CD4-positive, CD25-positive, alpha-beta regulatory T cell (primary cell): Measurements from ENCODE around the gene EXOC4. TPM values are rescaled to one million over a fixed set of nuclear protein-coding genes. Genes with fewer than 3 reads are reported as not detected.

Experiments
- ATAC-seq, 2 donors: fragments of 150-1000 bp; cut with Tn5 transposase; one replicate each; pipeline ENCODE4 v1.10.0; 2021; ENCODE audit warnings: low read depth in 2 of 2, moderate number of reproducible peaks in 2 of 2, moderate library complexity in 1 of 2
- DNase-seq, 3 donors: peaks; one replicate each; pipeline versions ENCODE4 v3.0.0 to v3.0.0-alpha.2; 2012 to 2022; ENCODE audit warnings: mixed read lengths in 1 of 3
- H3K27ac ChIP-seq: one replicate; pipeline ENCODE4 v1.7.0; 2013; ENCODE audit warnings: mild to moderate bottlenecking, low read length; ENCODE audit not compliant: insufficient read depth, poor library complexity, severe bottlenecking
- H3K27me3 ChIP-seq: one replicate; pipeline ENCODE4 v1.7.0; 2013; ENCODE audit warnings: low read length; ENCODE audit not compliant: control insufficient read depth, insufficient read depth
- H3K36me3 ChIP-seq: one replicate; pipeline ENCODE4 v1.7.0; 2013; ENCODE audit warnings: mild to moderate bottlenecking, low read length, moderate library complexity; ENCODE audit not compliant: control insufficient read depth, insufficient read depth
- H3K4me1 ChIP-seq: 2 replicates; pipeline ENCODE4 v1.7.0; 2013; ENCODE audit warnings: mild to moderate bottlenecking, low read length; ENCODE audit not compliant: insufficient read depth, control insufficient read depth, poor library complexity, severe bottlenecking
- H3K4me3 ChIP-seq: one replicate; pipeline ENCODE4 v1.7.0; 2013; ENCODE audit warnings: low read depth, mild to moderate bottlenecking, low read length, moderate library complexity
- H3K9me3 ChIP-seq, 2 experiments: 1 replicate in 1 of 2; 2 replicates in 1 of 2; pipeline ENCODE4 v1.7.0; 2013; ENCODE audit warnings: low read length in 2 of 2, mild to moderate bottlenecking in 1 of 2, moderate library complexity in 1 of 2; ENCODE audit not compliant: control insufficient read depth in 2 of 2
- H3K27ac Mint-ChIP-seq, 3 donors: one replicate each; pipeline ENCODE4 v1.8.0; 2020 to 2022; ENCODE audit warnings: mild to moderate bottlenecking in 3 of 3, mixed read lengths in 3 of 3, moderate library complexity in 2 of 3
- H3K27me3 Mint-ChIP-seq: one replicate; pipeline ENCODE4 v1.8.0; 2022; ENCODE audit warnings: mild to moderate bottlenecking, mixed read lengths
- H3K36me3 Mint-ChIP-seq: one replicate; pipeline ENCODE4 v1.8.0; 2020; ENCODE audit warnings: mixed read lengths
- H3K4me1 Mint-ChIP-seq, 4 donors: one replicate each; pipeline ENCODE4 v1.8.0; 2020 to 2022; ENCODE audit warnings: mixed read lengths in 4 of 4, mild to moderate bottlenecking in 1 of 4
- H3K4me3 Mint-ChIP-seq, 4 donors: one replicate each; pipeline ENCODE4 v1.8.0; 2020 to 2022; ENCODE audit warnings: mild to moderate bottlenecking in 4 of 4, mixed read lengths in 4 of 4, moderate library complexity in 3 of 4
- H3K9me3 Mint-ChIP-seq, 7 donors: one replicate each; pipeline ENCODE4 v1.8.0; 2020 to 2022; ENCODE audit warnings: mixed read lengths in 7 of 7, mild to moderate bottlenecking in 3 of 7, moderate library complexity in 2 of 7
- polyA plus RNA-seq, 4 donors: library from polyadenylated mRNA; unstranded; fragments of 300-500 nt; fragmentation: Illumina TruSeq; gene quantifications; one replicate each; pipeline ENCODE4 v1.2.3, GENCODE V29; 2021
- total RNA-seq: library from RNA; stranded (reverse); gene quantifications from one replicate; pipeline ENCODE4 v1.2.3, GENCODE V29; 2022

Gene EXOC4
- total and polyA plus RNA-seq, 5 donors from 2014 or later: 39.1 to 118 (median 52.2) TPM

GRCh38 chr7:133797818-133798520 is 545.1 kb downstream of the EXOC4 start:
- peaks cover 14% of the 10 kb centered on the region for H3K36me3 Mint-ChIP-seq
- no peaks in the 10 kb centered on the region for H3K4me1 ChIP-seq
- H3K9me3 Mint-ChIP-seq: no peaks in the 10 kb centered on the region
- ATAC-seq: no peak
- H3K27ac Mint-ChIP-seq: no peak overlapping the region
- H3K27ac ChIP-seq: no peak overlapping the region
- H3K36me3 ChIP-seq: no peaks in the 10 kb centered on the region
- H3K4me1 Mint-ChIP-seq: peaks cover 0 to 4% (median 0%) of the 10 kb centered on the region in 4 donors
- H3K27me3 ChIP-seq: no peaks in the 10 kb centered on the region
- no peak for DNase-seq
- H3K27me3 Mint-ChIP-seq: no peaks in the 10 kb centered on the region
- H3K4me3 ChIP-seq: no peak overlapping the region
- H3K9me3 ChIP-seq: no peaks in the 10 kb centered on the region
- no peak overlapping the region for H3K4me3 Mint-ChIP-seq

- no peak overlapping the region for H3K27ac ChIP-seq
- ATAC-seq: no peak
- Mint-ChIP-seq H3K27me3 (no peaks in the 10 kb centered on the region), H3K9me3 (no peaks in the 10 kb centered on the region), H3K36me3 (peaks cover 8% of the 10 kb centered on the region), H3K4me1 (peaks cover 0 to 4% (median 4%) of the 10 kb centered on the region in 4 donors), H3K27ac (no peak overlapping the region), H3K4me3 (no peak overlapping the region)
- no peak for DNase-seq
- H3K27me3 ChIP-seq: no peaks in the 10 kb centered on the region
- H3K4me1 ChIP-seq: no peaks in the 10 kb centered on the region
- no peak overlapping the region for H3K4me3 ChIP-seq
- H3K9me3 ChIP-seq: no peaks in the 10 kb centered on the region
- H3K36me3 ChIP-seq: no peaks in the 10 kb centered on the region
Observed at GRCh38 chr7:133801341-133801740, 548.5 kb downstream of the EXOC4 start.

GRCh38 chr7:133804127-133804526 is 551.2 kb downstream of the EXOC4 start:
- Mint-ChIP-seq H3K27ac (no peak overlapping the region), H3K4me3 (no peak overlapping the region), H3K4me1 (peaks cover 0 to 4% (median 2%) of the 10 kb centered on the region in 4 donors), H3K9me3 (no peaks in the 10 kb centered on the region), H3K27me3 (no peaks in the 10 kb centered on the region), H3K36me3 (no peaks in the 10 kb centered on the region)
- no peaks in the 10 kb centered on the region for H3K36me3 ChIP-seq
- H3K9me3 ChIP-seq: no peaks in the 10 kb centered on the region
- H3K4me3 ChIP-seq: no peak overlapping the region
- ATAC-seq (no peak), DNase-seq (no peak)
- no peak overlapping the region for H3K27ac ChIP-seq
- H3K4me1 ChIP-seq: no peaks in the 10 kb centered on the region
- no peaks in the 10 kb centered on the region for H3K27me3 ChIP-seq

- H3K4me3 Mint-ChIP-seq: no peak overlapping the region
- Histone ChIP-seq H3K36me3 (no peaks in the 10 kb centered on the region), H3K4me1 (no peaks in the 10 kb centered on the region), H3K27me3 (no peaks in the 10 kb centered on the region), H3K27ac (no peak overlapping the region), H3K4me3 (no peak overlapping the region), H3K9me3 (no peaks in the 10 kb centered on the region)
- no peak for DNase-seq
- peaks cover 0 to 4% (median 2%) of the 10 kb centered on the region in 4 donors for H3K4me1 Mint-ChIP-seq
- no peak for ATAC-seq
- H3K36me3 Mint-ChIP-seq: no peaks in the 10 kb centered on the region
- no peak overlapping the region for H3K27ac Mint-ChIP-seq
- no peaks in the 10 kb centered on the region for H3K27me3 Mint-ChIP-seq
- H3K9me3 Mint-ChIP-seq: no peaks in the 10 kb centered on the region
Observed at GRCh38 chr7:133805426-133805825, 552.5 kb downstream of the EXOC4 start.

- Histone ChIP-seq H3K9me3 (no peaks in the 10 kb centered on the region), H3K27ac (no peak overlapping the region), H3K4me3 (no peak overlapping the region), H3K27me3 (no peaks in the 10 kb centered on the region), H3K4me1 (no peaks in the 10 kb centered on the region), H3K36me3 (no peaks in the 10 kb centered on the region)
- no peak overlapping the region for H3K27ac Mint-ChIP-seq
- no peak for ATAC-seq
- H3K4me1 Mint-ChIP-seq: peaks cover 0 to 4% (median 2%) of the 10 kb centered on the region in 4 donors
- H3K4me3 Mint-ChIP-seq: no peak overlapping the region
- no peaks in the 10 kb centered on the region for H3K27me3 Mint-ChIP-seq
- DNase-seq: no peak
- H3K36me3 Mint-ChIP-seq: no peaks in the 10 kb centered on the region
- no peaks in the 10 kb centered on the region for H3K9me3 Mint-ChIP-seq
Observed at GRCh38 chr7:133807624-133808492, 555.0 kb downstream of the EXOC4 start.

GRCh38 chr7:133808493-133808866 is 555.6 kb downstream of the EXOC4 start:
- no peaks in the 10 kb centered on the region for H3K27me3 Mint-ChIP-seq
- no peak for ATAC-seq
- H3K9me3 Mint-ChIP-seq: no peaks in the 10 kb centered on the region

GRCh38 chr7:133812877-133813276 is 560.0 kb downstream of the EXOC4 start:
- no peak overlapping the region for H3K4me3 Mint-ChIP-seq
- Histone ChIP-seq H3K27ac (no peak overlapping the region), H3K4me1 (no peaks in the 10 kb centered on the region), H3K27me3 (no peaks in the 10 kb centered on the region), H3K4me3 (no peak overlapping the region), H3K9me3 (no peaks in the 10 kb centered on the region), H3K36me3 (peaks cover 6% of the 10 kb centered on the region)
- H3K4me1 Mint-ChIP-seq: peaks cover 0 to 4% (median 0%) of the 10 kb centered on the region in 4 donors
- no peak for ATAC-seq
- no peaks in the 10 kb centered on the region for H3K9me3 Mint-ChIP-seq
- peaks cover 14% of the 10 kb centered on the region for H3K36me3 Mint-ChIP-seq
- H3K27ac Mint-ChIP-seq: no peak overlapping the region
- no peaks in the 10 kb centered on the region for H3K27me3 Mint-ChIP-seq
- no peak for DNase-seq

More at GRCh38 chr7:133808493-133808866, 555.6 kb downstream of the EXOC4 start:
- Mint-ChIP-seq H3K4me1 (peaks cover 0 to 3% (median under 1%) of the 10 kb centered on the region in 4 donors), H3K27ac (no peak overlapping the region), H3K36me3 (no peaks in the 10 kb centered on the region), H3K4me3 (no peak overlapping the region)
- H3K36me3 ChIP-seq: no peaks in the 10 kb centered on the region
- no peak overlapping the region for H3K27ac ChIP-seq
- no peak overlapping the region for H3K4me3 ChIP-seq
- DNase-seq: no peak
- H3K4me1 ChIP-seq: no peaks in the 10 kb centered on the region
- H3K27me3 ChIP-seq: no peaks in the 10 kb centered on the region
- no peaks in the 10 kb centered on the region for H3K9me3 ChIP-seq
